Activated naive CD4-positive, alpha-beta T cell treated with anti-CD3 and anti-CD28 coated beads, Interleukin-2, amount 50 U/mL, for 24 hours (primary cell): ENCODE data around the gene PAQR5.

Experiments used
- H3K27ac Mint-ChIP-seq: one replicate; pipeline ENCODE4 v1.8.0; 2021; ENCODE audit warnings: mild to moderate bottlenecking, mixed read lengths
- H3K27me3 Mint-ChIP-seq: one replicate; pipeline ENCODE4 v1.8.0; 2021; ENCODE audit warnings: mixed read lengths
- H3K36me3 Mint-ChIP-seq: one replicate; pipeline ENCODE4 v1.8.0; 2021; ENCODE audit warnings: mixed read lengths
- H3K4me1 Mint-ChIP-seq: one replicate; pipeline ENCODE4 v1.8.0; 2021; ENCODE audit warnings: mixed read lengths
- H3K4me3 Mint-ChIP-seq: one replicate; pipeline ENCODE4 v1.8.0; 2021; ENCODE audit warnings: mild to moderate bottlenecking, mixed read lengths
- H3K9me3 Mint-ChIP-seq: one replicate; pipeline ENCODE4 v1.8.0; 2021; ENCODE audit warnings: mixed read lengths

PAQR5 gene

DNA sequence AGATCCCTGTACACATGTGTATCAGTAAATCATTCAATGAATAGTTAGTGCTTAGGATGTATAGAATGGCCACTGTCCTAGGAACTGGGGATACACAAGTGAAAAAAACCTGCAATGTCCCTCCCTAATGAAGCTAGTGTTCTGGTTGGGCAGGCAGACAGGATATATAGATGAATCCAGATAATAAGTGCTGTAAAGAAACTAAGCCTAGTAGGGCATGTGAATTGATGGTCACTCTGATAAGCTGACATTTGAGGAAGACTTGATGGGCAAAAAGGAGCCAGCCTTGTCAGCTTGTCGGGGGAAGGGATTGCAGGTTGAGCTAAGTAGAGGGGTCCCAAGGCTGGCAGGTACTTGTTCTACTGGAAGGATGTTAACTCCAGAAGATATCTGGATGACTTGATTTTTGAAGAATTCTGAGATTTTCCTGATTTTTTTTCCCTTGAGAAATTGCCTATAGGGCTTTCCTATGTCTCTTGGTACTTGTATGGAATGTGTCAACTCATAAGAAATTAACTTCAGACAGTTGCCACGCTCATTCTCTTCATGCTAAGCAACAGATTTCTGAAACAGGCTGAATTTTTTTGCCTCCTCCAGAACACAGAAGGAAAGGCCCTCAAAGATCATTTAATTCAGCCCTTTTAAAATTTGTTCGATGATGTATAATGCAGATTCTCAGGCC lies 109.1 kb downstream of the PAQR5 start:
- Mint-ChIP-seq H3K36me3 (no peaks in the 10 kb centered on the region), H3K27me3 (peaks cover 4% of the 10 kb centered on the region), H3K27ac (no peak overlapping the region), H3K4me3 (no peak overlapping the region), H3K4me1 (no peaks in the 10 kb centered on the region), H3K9me3 (no peaks in the 10 kb centered on the region)

DNA sequence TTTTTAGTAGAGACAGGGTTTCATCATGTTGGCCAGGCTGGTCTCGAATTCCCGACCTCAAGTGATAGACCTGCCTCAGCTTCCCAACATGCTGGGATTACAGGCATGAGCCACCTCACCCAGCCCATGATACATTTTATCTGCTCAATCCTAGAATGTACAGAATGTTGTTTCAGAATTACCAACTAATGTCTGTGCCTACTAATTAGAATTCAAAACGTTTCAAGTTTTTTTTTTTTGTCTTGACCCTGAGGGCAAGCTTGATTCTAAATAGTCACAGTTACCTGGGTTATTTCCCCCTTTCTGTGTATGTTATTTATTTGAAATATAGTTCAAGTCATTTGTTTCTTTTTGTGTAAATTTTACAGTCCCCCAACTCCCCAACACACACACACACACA lies 110.1 kb downstream of the PAQR5 start:
- no peak overlapping the region for H3K4me3 Mint-ChIP-seq
- H3K36me3 Mint-ChIP-seq, result no peaks in the 10 kb centered on the region
- no peak overlapping the region for H3K27ac Mint-ChIP-seq
- H3K4me1 Mint-ChIP-seq, result peaks cover 6% of the 10 kb centered on the region
- H3K9me3 Mint-ChIP-seq, result no peaks in the 10 kb centered on the region
- no peaks in the 10 kb centered on the region for H3K27me3 Mint-ChIP-seq

DNA sequence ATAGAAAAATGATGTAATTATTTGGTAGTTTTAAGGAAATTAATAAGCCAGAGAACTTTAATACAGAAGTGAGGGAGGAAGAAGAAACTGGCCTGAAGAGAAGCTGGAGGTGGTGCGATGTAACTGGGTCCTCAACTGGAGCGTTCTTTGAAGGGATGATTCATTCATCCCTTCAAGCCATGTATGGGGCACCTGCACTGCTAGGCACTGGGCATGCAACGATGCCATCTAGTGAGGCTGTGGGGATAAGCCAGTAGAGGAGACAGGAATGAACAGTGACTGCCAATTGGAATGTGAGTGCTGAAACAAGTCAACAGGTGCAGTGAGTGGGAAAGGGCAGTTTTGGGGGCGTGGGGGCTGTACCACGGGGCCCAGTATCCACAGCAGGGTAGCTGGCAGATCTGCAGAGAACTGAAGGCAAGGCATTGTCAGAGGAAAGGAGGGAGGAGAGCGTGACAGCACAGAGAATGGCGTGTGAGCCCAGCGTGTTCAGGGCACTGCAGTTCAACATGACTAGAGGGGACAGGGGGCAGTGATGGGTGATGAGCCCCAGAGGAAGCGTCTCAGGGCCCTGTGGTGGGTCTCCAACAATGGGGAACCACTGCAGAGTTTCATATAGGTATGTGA lies 111.6 kb downstream of the PAQR5 start:
- no peak overlapping the region for H3K27ac Mint-ChIP-seq
- peaks cover 14% of the 10 kb centered on the region for H3K4me1 Mint-ChIP-seq
- H3K9me3 Mint-ChIP-seq, result no peaks in the 10 kb centered on the region
- no peaks in the 10 kb centered on the region for H3K36me3 Mint-ChIP-seq
- H3K27me3 Mint-ChIP-seq, result peaks cover 3% of the 10 kb centered on the region
- H3K4me3 Mint-ChIP-seq, result no peak overlapping the region

DNA sequence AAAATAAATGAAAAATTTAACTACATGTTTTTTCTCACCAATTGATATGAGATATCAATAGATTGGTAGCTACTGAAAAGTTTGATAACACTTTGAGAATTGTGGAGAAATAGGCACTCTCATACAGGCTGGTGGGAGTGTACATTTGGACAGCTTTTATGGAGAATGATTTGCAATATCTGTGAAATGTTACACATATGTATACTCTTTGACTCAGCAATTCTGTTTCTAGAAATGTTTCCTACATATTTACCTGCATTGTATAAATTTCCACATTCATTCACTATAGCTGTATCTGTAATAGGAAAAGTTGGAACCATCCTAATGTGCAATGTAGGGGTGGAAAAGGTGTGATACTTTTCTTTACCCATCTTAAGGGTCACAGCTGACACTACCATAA lies 113.6 kb downstream of the PAQR5 start:
- Mint-ChIP-seq H3K36me3 (no peaks in the 10 kb centered on the region), H3K4me1 (peaks cover 14% of the 10 kb centered on the region), H3K27me3 (peaks cover 5% of the 10 kb centered on the region), H3K27ac (no peak overlapping the region), H3K4me3 (no peak overlapping the region), H3K9me3 (no peaks in the 10 kb centered on the region)

DNA sequence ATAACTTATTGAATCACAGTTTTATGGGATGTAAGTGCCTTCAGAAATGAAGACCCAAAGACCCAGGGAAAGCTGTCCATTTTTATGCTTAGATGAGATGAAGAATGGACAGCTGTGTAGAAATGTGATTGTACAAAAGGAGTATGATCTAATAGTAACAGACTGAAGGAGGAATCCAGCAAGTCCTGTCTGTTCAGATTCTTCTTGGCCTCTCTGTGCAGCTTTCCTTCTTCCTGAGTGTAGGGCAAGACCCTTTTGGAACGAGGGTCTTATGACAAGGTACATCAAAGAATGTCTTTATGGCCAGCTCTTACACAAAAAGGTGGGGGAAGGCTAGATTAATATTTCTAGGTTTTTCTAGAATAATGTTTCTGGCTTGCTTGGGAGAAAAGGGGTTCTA lies 114.0 kb downstream of the PAQR5 start:
- H3K9me3 Mint-ChIP-seq, result no peaks in the 10 kb centered on the region
- no peak overlapping the region for H3K4me3 Mint-ChIP-seq
- no peak overlapping the region for H3K27ac Mint-ChIP-seq
- peaks cover 5% of the 10 kb centered on the region for H3K27me3 Mint-ChIP-seq
- no peaks in the 10 kb centered on the region for H3K36me3 Mint-ChIP-seq
- peaks cover 14% of the 10 kb centered on the region for H3K4me1 Mint-ChIP-seq

DNA sequence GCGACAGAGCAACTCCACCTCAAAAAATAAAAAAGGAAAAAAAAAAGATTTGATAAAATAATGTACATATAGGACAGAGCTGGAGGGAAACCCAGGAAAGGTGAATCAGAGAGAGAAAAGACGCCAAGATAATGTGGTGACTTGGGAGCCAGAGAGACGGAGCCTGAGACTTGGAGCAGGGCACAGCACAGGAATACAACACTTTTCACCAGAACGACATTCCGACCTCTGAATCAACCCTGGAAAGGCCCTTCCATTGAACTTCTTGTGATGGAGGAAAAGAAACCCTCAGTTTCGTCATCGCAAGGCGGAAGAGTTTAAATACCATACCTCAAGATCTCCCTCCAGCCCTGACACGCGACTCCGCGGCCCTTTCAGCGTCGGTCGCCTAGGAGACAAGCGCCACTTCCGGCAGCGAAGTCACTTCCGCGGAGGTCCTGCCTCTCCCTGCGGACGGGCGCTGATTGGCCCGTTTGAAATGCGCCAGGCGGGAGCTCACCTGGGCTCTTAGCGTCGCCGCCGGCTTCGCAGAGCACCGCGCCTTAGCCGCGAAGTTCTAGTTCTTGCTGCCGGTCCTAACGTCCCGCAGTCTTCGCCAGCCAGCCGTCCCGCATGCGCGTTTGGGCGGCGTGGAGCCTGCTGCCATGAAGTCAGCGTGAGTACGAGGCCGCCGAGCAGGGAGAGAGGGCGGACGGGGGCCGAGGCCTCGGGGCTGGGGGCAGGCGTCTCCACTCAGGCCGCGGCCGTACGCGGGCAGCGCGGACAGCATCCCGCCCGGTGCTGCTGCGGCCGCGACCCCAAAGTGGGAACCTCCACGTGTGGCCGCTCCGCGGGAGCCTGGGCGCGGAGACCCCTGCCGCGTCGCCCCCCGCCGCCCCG lies 115.3 kb downstream of the PAQR5 start, which contains the start of gene KIF23:
Gene KIF23 (plus strand): TSS at position 528 of the 879 bp plus-strand sequence. CDS start 117 bp downstream, at position 645.
- no peaks in the 10 kb centered on the region for H3K36me3 Mint-ChIP-seq
- peak within 1 kb of the TSS; percentile 90 for H3K4me3 Mint-ChIP-seq
- H3K27ac Mint-ChIP-seq, result peak within 1 kb of the TSS; percentile 70
- H3K27me3 Mint-ChIP-seq, result peaks cover 5% of the 10 kb centered on the region
- H3K9me3 Mint-ChIP-seq, result no peaks in the 10 kb centered on the region
- peaks cover 14% of the 10 kb centered on the region for H3K4me1 Mint-ChIP-seq

DNA sequence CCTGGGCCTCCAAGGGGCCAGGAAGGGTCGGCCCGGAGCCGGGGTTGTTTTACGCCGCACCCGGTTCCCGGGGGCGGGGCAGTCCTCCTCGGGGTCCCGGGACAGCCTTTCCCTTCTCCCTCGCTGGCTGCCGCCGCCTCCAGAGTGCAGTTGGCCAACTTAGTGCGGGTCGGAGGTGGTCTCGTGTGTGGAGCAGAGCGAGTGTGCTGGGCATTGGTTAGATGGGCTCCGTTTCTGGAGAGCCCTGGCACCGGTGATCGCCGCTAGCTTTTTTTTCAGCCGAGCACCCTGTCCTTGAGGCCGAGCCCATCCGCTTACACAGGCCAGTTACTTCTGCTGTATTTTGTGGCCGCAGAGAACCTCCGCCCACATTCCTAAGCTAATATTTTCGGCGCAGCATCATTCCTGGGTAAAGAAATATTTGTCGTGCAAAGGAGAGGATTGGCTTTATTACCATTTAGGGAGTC lies 116.0 kb downstream of the PAQR5 start:
- no peak overlapping the region for H3K27ac Mint-ChIP-seq
- H3K4me1 Mint-ChIP-seq, result peaks cover 14% of the 10 kb centered on the region
- no peaks in the 10 kb centered on the region for H3K36me3 Mint-ChIP-seq
- H3K27me3 Mint-ChIP-seq, result peaks cover 7% of the 10 kb centered on the region
- H3K9me3 Mint-ChIP-seq, result no peaks in the 10 kb centered on the region
- peak overlapping the region; percentile 72 for H3K4me3 Mint-ChIP-seq

DNA sequence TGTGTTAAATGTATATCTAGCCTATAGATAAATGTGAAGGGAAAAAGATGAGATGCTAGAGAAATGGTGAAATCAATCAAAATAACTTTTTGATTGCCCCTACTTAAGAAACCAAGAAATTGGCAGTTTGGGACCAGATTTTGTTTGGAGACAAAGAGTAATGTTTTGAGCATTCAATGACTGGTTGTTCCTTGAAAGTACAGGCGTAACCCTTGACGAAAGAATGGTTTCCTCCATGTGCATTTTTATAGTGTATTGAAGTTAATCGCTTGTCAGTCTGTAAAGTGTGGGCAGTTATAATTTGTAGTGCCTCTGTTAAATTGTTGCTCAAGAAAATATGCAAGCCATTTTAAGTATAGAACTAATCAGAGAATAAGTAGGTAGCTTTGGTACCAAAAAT lies 116.7 kb downstream of the PAQR5 start:
- Mint-ChIP-seq H3K27me3 (peaks cover 7% of the 10 kb centered on the region), H3K27ac (no peak overlapping the region), H3K4me3 (peak overlapping the region; percentile 44), H3K9me3 (no peaks in the 10 kb centered on the region), H3K4me1 (peaks cover 14% of the 10 kb centered on the region), H3K36me3 (no peaks in the 10 kb centered on the region)

DNA sequence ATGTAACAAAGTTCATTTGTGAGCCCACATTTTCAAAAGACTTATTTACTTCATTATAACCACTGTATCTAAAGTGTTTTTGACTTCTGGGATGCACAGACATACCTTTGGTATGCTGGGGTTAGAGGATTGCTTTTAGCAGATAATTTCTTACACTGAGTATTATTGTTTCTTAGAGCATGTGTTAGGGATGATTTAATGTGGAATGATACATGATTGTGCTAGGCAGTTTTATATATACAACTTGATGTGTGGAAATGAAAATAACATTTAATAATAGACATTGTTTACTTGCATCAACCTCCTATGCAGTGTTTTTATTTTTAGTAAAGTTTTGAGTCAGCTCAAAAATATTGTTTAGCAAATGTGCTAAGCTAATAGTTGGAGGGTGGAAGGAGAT lies 118.9 kb downstream of the PAQR5 start:
- peaks cover 14% of the 10 kb centered on the region for H3K4me1 Mint-ChIP-seq
- no peaks in the 10 kb centered on the region for H3K9me3 Mint-ChIP-seq
- no peak overlapping the region for H3K27ac Mint-ChIP-seq
- H3K4me3 Mint-ChIP-seq, result no peak overlapping the region
- no peaks in the 10 kb centered on the region for H3K36me3 Mint-ChIP-seq
- H3K27me3 Mint-ChIP-seq, result peaks cover 7% of the 10 kb centered on the region

DNA sequence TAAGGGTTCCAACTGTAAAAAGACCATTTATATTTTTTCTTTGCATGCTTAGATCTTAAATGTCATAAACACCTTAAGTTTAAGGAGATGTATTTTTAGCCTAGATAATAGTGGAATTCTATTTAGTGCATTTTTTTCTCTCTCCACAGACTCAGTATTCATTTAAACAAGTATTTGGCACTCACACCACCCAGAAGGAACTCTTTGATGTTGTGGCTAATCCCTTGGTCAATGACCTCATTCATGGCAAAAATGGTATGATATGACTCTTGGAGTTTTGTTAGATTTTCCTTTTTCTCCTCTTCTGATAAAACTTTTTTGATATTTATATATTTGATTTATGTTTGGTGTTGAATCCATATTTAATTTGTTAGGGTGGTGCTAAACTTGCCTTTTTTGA lies 122.8 kb downstream of the PAQR5 start:
- H3K27me3 Mint-ChIP-seq, result peaks cover 2% of the 10 kb centered on the region
- H3K4me1 Mint-ChIP-seq, result no peaks in the 10 kb centered on the region
- no peak overlapping the region for H3K4me3 Mint-ChIP-seq
- no peaks in the 10 kb centered on the region for H3K36me3 Mint-ChIP-seq
- no peak overlapping the region for H3K27ac Mint-ChIP-seq
- no peaks in the 10 kb centered on the region for H3K9me3 Mint-ChIP-seq

DNA sequence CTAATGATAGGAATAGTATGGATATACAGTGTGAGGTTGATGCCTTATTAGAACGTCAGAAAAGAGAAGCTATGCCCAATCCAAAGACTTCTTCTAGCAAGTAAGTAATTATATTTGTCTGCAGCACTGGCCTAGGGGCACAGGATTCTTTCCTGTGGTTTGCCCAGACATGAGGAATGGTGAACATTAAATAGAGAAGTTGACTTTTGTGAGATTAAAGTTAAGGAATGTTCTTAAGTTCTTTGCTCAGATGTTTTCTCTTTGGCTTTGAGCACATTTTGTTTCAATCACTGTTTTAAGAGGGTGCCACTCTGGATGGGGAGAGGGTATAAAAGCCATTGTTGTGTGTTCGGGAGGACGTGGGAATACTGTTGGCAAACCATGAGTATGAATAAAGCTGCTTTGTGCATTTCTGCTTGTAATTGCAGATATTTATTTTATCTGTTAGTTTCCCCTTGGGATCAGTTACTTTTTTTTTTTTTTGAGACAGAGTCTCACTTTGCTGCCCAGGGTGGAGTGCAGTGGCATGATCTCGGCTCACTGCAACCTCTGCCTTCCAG lies 123.7 kb downstream of the PAQR5 start:
- Mint-ChIP-seq H3K27me3 (peaks cover 2% of the 10 kb centered on the region), H3K4me3 (no peak overlapping the region), H3K4me1 (no peaks in the 10 kb centered on the region), H3K9me3 (no peaks in the 10 kb centered on the region), H3K36me3 (no peaks in the 10 kb centered on the region), H3K27ac (no peak overlapping the region)

DNA sequence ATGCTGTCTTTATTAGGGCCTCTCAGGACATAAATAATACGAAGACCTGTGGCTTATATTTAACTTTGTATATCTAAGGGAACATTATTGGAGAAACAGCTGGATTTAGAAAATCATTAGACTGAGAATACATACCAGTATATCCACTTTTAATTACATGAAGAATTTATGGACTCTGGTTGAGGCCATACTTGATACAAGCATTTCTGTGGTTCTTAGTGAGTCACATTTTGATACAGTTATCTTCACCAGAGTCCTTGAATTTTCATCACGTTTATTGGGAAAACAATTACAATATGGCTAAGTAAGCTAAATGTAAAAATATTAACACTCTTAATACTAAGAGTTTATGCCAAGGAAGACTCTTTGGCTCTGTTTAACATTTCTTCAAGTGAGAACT lies 125.3 kb downstream of the PAQR5 start:
- Mint-ChIP-seq H3K9me3 (no peaks in the 10 kb centered on the region), H3K36me3 (no peaks in the 10 kb centered on the region), H3K4me3 (no peak overlapping the region), H3K27ac (no peak overlapping the region), H3K27me3 (peaks cover 2% of the 10 kb centered on the region), H3K4me1 (no peaks in the 10 kb centered on the region)

DNA sequence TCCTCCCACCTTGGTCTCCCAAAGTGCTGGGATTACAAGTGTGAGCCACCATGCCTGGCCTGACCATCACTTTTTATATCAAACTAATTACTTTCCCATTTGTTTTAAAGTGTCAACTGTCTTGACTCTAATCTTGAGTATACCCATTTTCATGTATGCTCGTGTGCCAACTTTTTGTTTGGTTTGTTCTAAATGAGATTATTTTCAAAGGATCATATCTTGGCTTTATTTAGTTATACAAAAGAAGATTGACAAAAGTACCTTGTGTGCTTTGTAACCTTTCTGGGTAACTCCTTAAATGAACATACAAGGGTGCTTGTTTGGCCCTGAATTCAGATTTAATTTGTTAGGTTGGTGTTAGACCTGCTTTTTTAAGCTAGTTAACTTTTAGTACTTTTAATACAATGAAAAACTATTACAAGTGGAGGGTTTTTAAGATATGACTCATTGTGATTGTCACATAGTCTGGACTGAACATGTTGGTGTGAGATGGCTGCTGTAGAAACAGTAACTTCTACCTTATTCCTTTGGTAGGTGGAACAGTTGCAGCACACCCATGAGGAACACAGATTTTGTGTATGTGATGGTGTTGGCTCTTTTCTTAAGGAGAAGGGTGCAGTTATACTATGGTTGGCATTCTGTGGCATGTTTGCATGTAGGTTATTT lies 126.2 kb downstream of the PAQR5 start:
- Mint-ChIP-seq H3K4me3 (no peak overlapping the region), H3K27me3 (no peaks in the 10 kb centered on the region), H3K9me3 (no peaks in the 10 kb centered on the region), H3K27ac (no peak overlapping the region), H3K36me3 (no peaks in the 10 kb centered on the region), H3K4me1 (no peaks in the 10 kb centered on the region)

DNA sequence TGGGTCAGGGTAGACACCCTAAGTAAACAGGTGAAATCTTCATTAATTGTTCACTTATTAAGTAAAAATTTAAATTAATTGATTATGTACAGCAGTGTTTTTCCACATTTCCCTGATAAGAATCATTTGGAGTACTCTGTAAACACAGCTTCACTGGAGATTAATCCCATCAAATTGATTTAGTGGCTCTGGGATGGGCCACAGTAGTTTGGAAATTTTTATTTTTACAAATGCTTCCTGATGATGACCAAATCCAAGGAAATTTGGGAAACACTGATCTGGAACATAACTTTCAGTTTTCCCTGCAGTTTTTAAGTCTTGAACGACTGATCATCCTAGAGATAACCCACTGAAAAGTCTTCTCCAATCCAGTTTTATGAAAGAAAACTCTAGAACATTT lies 135.1 kb downstream of the PAQR5 start:
- Mint-ChIP-seq H3K4me3 (no peak overlapping the region), H3K27ac (no peak overlapping the region), H3K4me1 (no peaks in the 10 kb centered on the region), H3K36me3 (no peaks in the 10 kb centered on the region), H3K27me3 (no peaks in the 10 kb centered on the region), H3K9me3 (no peaks in the 10 kb centered on the region)

DNA sequence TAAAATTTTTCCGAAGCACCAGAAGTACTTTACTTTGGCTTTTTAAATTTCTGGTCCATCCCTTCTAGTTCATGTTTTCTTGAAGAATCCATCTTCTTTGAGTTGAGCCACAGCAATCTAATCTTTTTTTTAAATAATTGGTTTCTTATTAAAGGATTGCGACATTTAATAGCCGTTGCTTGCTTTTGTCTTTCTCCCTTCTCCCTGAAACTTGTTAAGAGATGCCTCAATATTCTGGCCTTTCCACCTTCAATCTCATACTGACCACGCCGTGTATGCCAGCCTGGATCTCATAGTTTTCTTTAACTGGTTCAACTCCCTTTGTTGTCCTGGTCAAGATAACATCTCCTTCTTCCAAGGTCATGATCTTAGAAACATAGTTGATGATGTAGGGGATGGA lies 135.5 kb downstream of the PAQR5 start:
- Mint-ChIP-seq H3K4me3 (no peak overlapping the region), H3K27ac (no peak overlapping the region), H3K9me3 (no peaks in the 10 kb centered on the region), H3K4me1 (no peaks in the 10 kb centered on the region), H3K36me3 (no peaks in the 10 kb centered on the region), H3K27me3 (no peaks in the 10 kb centered on the region)
